GM19239 (cell line): Measurements from ENCODE around the gene CFB.
"Not testable (repeated sequence)": the region's sequence is repeated elsewhere in the genome, so short reads cannot be mapped to it uniquely, and the experiment has no call there.

Experiments used
- DNase-seq: peaks from one replicate; pipeline ENCODE4 v3.0.0; 2011; ENCODE audit warnings: low spot score; ENCODE audit not compliant: insufficient read length
- FAIRE-seq: peaks from 2 replicates; lab custom pipeline; 2011; peaks lifted over from hg19 to GRCh38; lab: Jason Lieb, UNC

CFB gene

DNA sequence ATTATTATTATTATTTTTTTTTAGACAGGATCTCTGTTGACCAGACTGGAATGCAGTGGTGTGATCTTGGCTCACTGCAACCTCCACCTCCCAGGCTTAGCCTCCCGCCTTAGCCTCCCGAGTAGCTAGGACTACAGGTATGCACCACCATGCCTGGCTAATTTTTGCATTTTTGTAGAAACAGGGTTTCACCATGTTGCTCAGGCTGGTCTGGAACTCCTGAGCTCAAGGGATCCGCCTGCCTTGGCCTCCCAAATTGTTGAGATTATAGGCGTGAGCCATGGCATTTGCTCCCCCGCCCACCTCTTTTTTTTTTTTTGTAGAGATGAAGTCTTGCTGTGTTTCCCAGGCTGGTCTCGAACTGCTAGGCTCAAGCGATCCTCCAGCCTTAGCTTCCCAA lies 36.6 kb upstream of the CFB start:
- DNase-seq, FAIRE-seq: not testable (repeated sequence)

DNA sequence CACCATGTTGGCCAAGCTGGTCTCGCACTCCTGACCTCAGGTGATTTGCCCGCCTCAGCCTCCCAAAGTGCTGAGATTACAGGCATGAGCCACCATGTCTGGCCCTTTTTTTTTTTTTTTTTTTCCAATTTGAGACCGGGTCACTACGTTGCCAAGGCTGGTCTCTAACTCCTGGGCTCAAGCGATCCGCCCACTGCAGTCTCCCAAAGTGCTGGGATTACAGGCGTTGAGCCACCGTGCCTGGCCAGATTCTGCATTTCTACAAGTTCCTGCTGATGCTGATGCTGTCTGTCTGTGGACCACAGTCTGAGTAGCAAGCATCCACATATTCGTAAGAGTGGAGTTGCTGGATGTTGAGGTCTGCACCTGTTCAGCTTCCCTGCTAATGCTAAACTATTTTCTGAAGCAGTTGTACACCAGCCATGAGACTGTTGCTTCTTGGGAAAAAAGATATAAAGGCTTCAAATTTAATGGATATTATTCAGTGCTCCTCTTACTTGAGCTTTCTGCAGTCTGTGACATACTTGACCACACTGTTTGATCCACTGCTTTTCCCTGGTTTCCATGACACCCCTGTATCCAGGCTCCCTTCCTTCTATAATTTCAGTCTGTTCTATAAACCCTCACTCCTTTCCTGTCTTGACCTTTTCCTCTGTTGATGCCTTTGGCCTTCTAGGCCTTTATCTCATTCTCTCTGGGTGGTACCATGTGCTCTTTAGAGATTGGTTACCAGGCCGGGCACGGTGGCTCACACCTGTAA lies 33.9 kb upstream of the CFB start:
- FAIRE-seq: no peak

DNA sequence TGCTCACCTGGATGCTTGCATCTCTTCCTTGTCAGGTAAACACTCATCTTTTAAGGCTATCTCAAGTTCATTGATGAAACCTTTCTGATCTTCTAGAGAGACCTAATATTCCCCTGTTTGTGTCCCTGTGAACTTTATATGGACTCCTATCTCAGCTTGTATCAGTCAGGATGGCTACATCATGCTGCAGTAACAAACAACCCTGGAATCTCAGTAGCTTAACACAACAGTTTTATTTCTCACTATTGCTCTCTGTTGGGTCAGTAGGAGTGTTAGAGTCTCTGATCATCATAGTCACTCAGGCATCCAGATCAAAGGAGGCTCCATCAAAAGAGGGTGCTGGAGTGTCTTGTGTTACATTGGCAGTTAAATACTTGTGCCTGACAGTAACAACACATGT lies 30.5 kb upstream of the CFB start:
- DNase-seq (no peak), FAIRE-seq (no peak)

More for the DNA sequence above, 33.9 kb upstream of the CFB start:
- no peak for DNase-seq

- FAIRE-seq: no peak
- DNase-seq: no peak
Measured at GRCh38 chr6:31915756-31916155, 30.1 kb upstream of the CFB start.

DNA sequence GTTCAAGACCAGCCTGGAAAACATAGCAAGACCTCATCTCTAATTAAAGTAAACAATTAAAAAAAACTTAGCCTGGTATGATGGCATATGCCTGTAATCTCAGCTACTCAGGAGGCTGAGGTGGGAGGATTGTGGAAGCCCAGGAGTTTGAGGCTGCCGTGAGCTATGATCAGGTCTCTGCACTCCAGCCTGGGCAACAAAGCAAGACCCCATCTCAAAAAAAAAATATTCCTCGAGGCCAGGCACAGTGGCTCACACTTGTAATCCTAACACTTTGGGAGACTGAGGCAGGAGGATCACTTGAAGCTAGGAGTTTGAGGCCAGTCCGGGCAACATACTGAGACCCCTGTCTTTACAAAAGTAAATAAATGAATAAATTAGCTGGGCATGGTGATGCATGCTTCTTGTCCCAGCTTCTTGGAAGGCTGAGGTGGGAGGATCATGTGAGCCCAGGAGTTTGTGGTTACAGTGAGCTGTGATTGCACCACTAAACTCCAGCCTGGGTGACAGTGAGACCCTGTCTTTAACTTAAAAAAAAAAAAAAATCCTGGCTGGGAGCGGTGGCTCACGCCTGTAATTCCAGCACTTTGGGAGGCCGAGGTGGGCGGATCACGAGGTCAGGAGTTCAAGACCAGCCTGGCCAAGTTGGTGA lies 27.7 kb upstream of the CFB start:
- DNase-seq: no peak
- FAIRE-seq: no peak

DNA sequence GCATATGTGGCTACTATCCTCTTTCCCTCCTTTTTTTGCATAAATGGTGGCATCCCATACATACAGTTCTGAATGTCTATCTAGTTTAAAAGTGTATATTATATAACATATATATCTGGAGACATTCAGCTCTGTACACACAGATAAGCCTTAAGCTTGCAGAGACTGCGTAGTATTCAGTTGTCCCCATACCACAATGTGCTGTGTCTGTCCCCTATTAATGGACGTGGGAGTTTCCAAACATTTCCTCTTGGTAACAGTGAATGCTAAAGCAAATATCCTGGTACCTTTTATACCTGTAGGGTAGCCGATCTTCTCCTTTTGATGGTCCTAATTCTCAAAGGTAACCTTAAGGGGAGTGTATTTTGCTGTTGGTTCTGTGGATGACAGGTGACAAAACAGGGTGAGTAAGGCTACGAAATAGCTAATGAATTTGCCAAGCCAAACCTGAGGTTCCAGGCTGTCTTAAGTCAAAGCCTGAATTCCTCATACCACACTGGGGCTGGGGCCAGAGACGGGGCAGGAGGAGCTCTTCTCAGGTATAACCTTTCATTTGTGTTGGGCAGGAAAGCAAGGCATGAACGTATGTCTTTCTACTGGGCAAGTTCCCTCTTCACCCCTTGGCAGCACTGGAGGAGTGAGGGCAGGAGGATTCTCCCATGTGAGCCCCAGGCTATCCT lies 26.1 kb upstream of the CFB start:
- DNase-seq (no peak), FAIRE-seq (no peak)

- DNase-seq: no peak
- FAIRE-seq: no peak
Measured at GRCh38 chr6:31920811-31921210, 25.1 kb upstream of the CFB start.

- FAIRE-seq: no peak
- no peak for DNase-seq
Measured at GRCh38 chr6:31922942-31923341, 23.0 kb upstream of the CFB start.

- no peak for FAIRE-seq
- DNase-seq: no peak
Measured at GRCh38 chr6:31927242-31927862, 18.5 kb upstream of the CFB start, which contains the start of gene C2. Gene C2, plus strand, starts transcription at chr6:31927717. Its CDS starts 36 bp downstream, at chr6:31927753.

- DNase-seq: no peak
- no peak for FAIRE-seq
Measured at GRCh38 chr6:31927863-31928671, 17.8 kb upstream of the CFB start.

DNA sequence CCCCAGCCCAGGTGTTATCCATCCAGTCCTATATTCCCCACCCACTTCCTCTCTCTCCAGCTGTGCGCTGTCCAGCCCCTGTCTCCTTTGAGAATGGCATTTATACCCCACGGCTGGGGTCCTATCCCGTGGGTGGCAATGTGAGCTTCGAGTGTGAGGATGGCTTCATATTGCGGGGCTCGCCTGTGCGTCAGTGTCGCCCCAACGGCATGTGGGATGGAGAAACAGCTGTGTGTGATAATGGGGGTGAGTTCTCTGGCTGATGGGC lies 17.3 kb upstream of the CFB start:
- FAIRE-seq (no peak), DNase-seq (no peak)

- no peak for FAIRE-seq
- DNase-seq: no peak
Measured at GRCh38 chr6:31930962-31931361, 14.9 kb upstream of the CFB start.

- DNase-seq, FAIRE-seq: not testable (repeated sequence)
Measured at GRCh38 chr6:31932137-31932536, 13.8 kb upstream of the CFB start.

DNA sequence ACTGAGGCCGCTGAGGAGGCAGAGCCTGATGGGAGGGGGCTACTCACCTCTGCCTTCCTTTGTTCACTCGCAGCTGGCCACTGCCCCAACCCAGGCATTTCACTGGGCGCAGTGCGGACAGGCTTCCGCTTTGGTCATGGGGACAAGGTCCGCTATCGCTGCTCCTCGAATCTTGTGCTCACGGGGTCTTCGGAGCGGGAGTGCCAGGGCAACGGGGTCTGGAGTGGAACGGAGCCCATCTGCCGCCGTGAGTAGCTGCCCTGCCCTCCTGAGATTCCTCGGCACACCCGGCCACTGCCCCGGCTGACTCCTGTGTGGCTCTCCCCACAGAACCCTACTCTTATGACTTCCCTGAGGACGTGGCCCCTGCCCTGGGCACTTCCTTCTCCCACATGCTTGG lies 12.4 kb upstream of the CFB start:
- FAIRE-seq (no peak), DNase-seq (no peak)

GRCh38 chr6:31935021-31935420 lies 10.9 kb upstream of the CFB start:
- no peak for FAIRE-seq

DNA sequence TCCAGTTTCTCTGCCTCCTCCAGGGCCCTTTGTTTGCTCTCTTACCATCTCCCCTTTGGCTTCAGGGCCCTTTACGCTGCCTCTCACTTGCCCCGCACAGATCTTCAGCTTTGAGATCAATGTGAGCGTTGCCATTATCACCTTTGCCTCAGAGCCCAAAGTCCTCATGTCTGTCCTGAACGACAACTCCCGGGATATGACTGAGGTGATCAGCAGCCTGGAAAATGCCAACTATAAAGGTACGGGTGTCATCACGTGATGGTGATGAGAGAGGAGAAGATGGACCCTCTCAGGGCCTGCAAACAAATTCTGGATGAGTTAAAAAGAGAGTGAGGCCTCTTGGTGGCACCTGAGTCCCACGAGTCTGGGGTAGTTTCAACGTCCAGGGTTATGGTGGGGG lies 10.1 kb upstream of the CFB start:
- DNase-seq (no peak), FAIRE-seq (no peak)

More at GRCh38 chr6:31935021-31935420, 10.9 kb upstream of the CFB start:
- no peak for DNase-seq

GRCh38 chr6:31940256-31940664 lies 5.6 kb upstream of the CFB start:
- no peak for FAIRE-seq
- no peak for DNase-seq

GRCh38 chr6:31943742-31944141 lies 2.2 kb upstream of the CFB start:
- DNase-seq (no peak), FAIRE-seq (no peak)

DNA sequence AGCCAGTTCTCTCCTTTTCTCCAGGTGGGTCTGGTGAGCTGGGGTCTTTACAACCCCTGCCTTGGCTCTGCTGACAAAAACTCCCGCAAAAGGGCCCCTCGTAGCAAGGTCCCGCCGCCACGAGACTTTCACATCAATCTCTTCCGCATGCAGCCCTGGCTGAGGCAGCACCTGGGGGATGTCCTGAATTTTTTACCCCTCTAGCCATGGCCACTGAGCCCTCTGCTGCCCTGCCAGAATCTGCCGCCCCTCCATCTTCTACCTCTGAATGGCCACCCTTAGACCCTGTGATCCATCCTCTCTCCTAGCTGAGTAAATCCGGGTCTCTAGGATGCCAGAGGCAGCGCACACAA lies 765 bp upstream of the CFB start:
- DNase-seq: no peak
- FAIRE-seq: no peak

DNA sequence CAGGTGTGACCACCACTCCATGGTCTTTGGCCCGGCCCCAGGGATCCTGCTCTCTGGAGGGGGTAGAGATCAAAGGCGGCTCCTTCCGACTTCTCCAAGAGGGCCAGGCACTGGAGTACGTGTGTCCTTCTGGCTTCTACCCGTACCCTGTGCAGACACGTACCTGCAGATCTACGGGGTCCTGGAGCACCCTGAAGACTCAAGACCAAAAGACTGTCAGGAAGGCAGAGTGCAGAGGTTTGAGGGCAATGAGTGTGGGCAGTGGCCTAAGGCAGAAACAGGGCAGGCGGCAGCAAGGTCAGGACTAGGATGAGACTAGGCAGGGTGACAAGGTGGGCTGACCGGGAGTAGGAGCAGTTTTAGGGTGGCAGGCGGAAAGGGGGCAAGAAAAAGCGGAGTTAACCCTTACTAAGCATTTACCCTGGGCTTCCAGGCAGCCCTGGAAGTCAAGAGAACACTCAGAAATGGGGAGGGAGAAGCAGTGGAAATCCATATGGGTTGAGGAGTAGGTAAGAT lies 533 bp downstream of the CFB start:
- FAIRE-seq (no peak), DNase-seq (no peak)
